ENCODE measurements around the gene ZNF79.
A peak's percentile ranks its signal among the peaks of the same experiment; 100 is the strongest.

Gene ZNF79

GRCh38 chr9:127398715-127399400 is 25.3 kb upstream of the ZNF79 start:
- DNase-seq = peak in 1 of 2 experiments; percentile 24

GRCh38 chr9:127399736-127400269 is 24.4 kb upstream of the ZNF79 start:
- DNase-seq = no peak

- no peak for DNase-seq
These were observed 21.6 kb upstream of the ZNF79 start for GRCh38 chr9:127402401-127403090.

GRCh38 chr9:127403507-127404192 is 20.5 kb upstream of the ZNF79 start:
- DNase-seq = no peak

- no peak for DNase-seq
These were observed 19.6 kb upstream of the ZNF79 start for GRCh38 chr9:127404631-127405030.

GRCh38 chr9:127405344-127406125 is 18.6 kb upstream of the ZNF79 start:
- DNase-seq = peak; percentile 89 to 93

- DNase-seq = no peak
These were observed 17.2 kb upstream of the ZNF79 start for GRCh38 chr9:127406799-127407491.

GRCh38 chr9:127407492-127407843 is 16.7 kb upstream of the ZNF79 start:
- DNase-seq = no peak

GRCh38 chr9:127411122-127411521 is 13.1 kb upstream of the ZNF79 start:
- DNase-seq = no peak

- no peak for DNase-seq
These were observed 9.0 kb upstream of the ZNF79 start for GRCh38 chr9:127415141-127415540.

- DNase-seq = no peak
These were observed 8.5 kb upstream of the ZNF79 start for GRCh38 chr9:127415657-127416056.

- DNase-seq = no peak
These were observed 6.8 kb upstream of the ZNF79 start for GRCh38 chr9:127417131-127418036.

GRCh38 chr9:127418037-127418471 is 6.1 kb upstream of the ZNF79 start:
- peak; percentile 40 to 67 for DNase-seq

GRCh38 chr9:127419348-127419747 is 4.8 kb upstream of the ZNF79 start:
- no peak for DNase-seq

- DNase-seq = no peak
These were observed 3.1 kb upstream of the ZNF79 start for GRCh38 chr9:127421057-127421456.

- no peak for DNase-seq
These were observed 1.9 kb upstream of the ZNF79 start for GRCh38 chr9:127422133-127422782.

- DNase-seq = peak in 1 of 2 experiments; percentile 25
These were observed 1.4 kb upstream of the ZNF79 start for GRCh38 chr9:127422787-127423186.

- DNase-seq = no peak
These were observed 677 bp upstream of the ZNF79 start for GRCh38 chr9:127423476-127423933.

- DNase-seq = no peak
These were observed 456 bp downstream of the ZNF79 start for GRCh38 chr9:127424676-127424999.

GRCh38 chr9:127426756-127427155 is 2.6 kb downstream of the ZNF79 start:
- DNase-seq = no peak

GRCh38 chr9:127428348-127428747 is 4.2 kb downstream of the ZNF79 start:
- no peak for DNase-seq

All from NCI-H524 (cell line).